AG04450 (cell line): ENCODE results near the gene B4GALT2. TPM values are rescaled to one million over a fixed set of nuclear protein-coding genes. Genes with fewer than 3 reads are reported as not detected.
A peak's percentile ranks its signal among the peaks of the same experiment; 100 is the strongest.

Experiments
- CTCF ChIA-PET: fragments of 300-600, 350-600 bp; formaldehyde crosslinking; extraction: SDS; loops from one replicate; lab custom pipeline; 2022; ENCODE audit warnings: antibody characterized with exemption, inconsistent platforms; lab: Charles Lee
- POLR2A ChIA-PET: fragments of 350-600 bp; formaldehyde crosslinking; extraction: SDS; loops from one replicate; lab custom pipeline; 2021; ENCODE audit warnings: antibody characterized with exemption, inconsistent platforms; lab: Yijun Ruan, JAX
- DNase-seq: peaks from one replicate; pipeline ENCODE4 v3.0.0-alpha.2; 2011; ENCODE audit warnings: low read depth, low spot score
- H3K27ac ChIP-seq: one replicate; pipeline ENCODE4 v1.5.1; 2012; ENCODE audit warnings: low read depth, low read length, control low read depth
- H3K27me3 ChIP-seq: one replicate; pipeline ENCODE4 v1.6.0; 2012; ENCODE audit warnings: low read length; ENCODE audit not compliant: control insufficient read depth, insufficient read depth
- H3K4me3 ChIP-seq: 2 replicates; pipeline ENCODE4 v1.5.1; 2011; ENCODE audit warnings: mild to moderate bottlenecking, low read depth, low read length, control low read depth
- H3K9me3 ChIP-seq: 2 replicates; pipeline ENCODE4 v1.5.1; 2012; ENCODE audit warnings: low read length; ENCODE audit not compliant: control insufficient read depth, insufficient read depth
- CTCF ChIP-seq: IDR thresholded peaks from 2 replicates; pipeline ENCODE4 v1.5.1; 2011; ENCODE audit warnings: low read depth, low read length, control low read depth, inconsistent platforms
- polyA minus RNA-seq: library from RNA; depleted of rRNA, polyadenylated mRNA; stranded (reverse); fragments of >200 nt; gene quantifications from 2 replicates; pipeline ENCODE4 v1.2.3, GENCODE V29; 2011; rRNA and poly(A)+ RNA removed
- polyA plus RNA-seq: library from polyadenylated mRNA; depleted of rRNA; stranded (reverse); fragments of >200 nt; gene quantifications from 2 replicates; pipeline ENCODE4 v1.2.3, GENCODE V29; 2011; rRNA removed

The B4GALT2 gene, protein sequence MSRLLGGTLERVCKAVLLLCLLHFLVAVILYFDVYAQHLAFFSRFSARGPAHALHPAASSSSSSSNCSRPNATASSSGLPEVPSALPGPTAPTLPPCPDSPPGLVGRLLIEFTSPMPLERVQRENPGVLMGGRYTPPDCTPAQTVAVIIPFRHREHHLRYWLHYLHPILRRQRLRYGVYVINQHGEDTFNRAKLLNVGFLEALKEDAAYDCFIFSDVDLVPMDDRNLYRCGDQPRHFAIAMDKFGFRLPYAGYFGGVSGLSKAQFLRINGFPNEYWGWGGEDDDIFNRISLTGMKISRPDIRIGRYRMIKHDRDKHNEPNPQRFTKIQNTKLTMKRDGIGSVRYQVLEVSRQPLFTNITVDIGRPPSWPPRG
- polyA plus RNA-seq (39.0 and 50.4 TPM in 2 replicates), polyA minus RNA-seq (40.8 and 55.5 TPM in 2 replicates)

DNA sequence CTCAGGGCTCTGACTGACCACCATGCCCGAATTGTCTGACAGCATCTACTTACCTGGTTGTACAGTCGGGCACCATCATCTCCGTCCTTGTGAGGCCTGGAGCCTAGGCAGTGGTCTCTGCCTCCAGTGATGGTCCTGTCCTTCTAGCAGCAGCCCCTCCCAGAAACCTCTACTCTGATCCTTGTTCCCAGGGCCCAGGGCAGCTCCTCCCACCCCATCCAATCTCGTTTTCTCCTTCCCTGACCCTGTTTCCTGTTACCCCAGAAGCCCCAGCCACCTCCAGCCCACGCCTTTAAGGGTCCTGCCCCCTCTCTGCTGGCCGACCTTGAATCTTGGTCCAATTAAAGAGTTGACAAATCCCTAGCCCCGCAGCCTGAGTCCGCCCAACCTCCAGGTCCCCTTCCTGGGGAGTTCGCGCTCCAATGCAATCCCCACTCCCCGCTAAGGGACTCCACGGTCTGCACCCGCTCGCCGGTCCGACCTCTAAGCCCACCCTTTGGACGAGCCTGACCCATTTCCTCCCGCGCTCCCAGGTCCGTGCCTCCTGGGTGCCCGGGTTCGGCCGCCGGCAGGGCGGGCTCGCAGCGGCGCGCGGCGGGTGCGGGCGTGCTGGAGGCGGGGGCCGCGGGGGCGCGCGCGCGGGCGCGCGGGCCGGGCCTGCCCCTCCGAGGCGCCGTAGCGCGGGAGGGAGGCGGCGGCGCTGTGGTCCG lies at the start of gene B4GALT2:
Gene B4GALT2 (plus strand): TSS at position 660 of the 710 bp plus-strand sequence. CDS start 1,951 bp downstream, outside the sequence.
- Histone ChIP-seq H3K4me3 (peak within 1 kb of the TSS; percentile 74), H3K27ac (peak within 1 kb of the TSS; percentile 57), H3K9me3 (no peaks in the 10 kb centered on the region; the same call in 1 of the 2 replicates), H3K27me3 (no peaks in the 10 kb centered on the region)
- no peak for DNase-seq
- CTCF ChIA-PET, result interaction anchor here (0.6 to 1.8 kb wide), 2 partner anchors 38 to 44 kb away, joined by 3 to 5 read pairs; no protein-coding TSS in a partner anchor
- no peak for TF ChIP-seq CTCF
- POLR2A ChIA-PET, result no interaction called here

- H3K4me3 ChIP-seq, result no peak overlapping the region
- no peaks in the 10 kb centered on the region for H3K27me3 ChIP-seq
- CTCF ChIA-PET, result interaction anchor here (4.7 kb wide), 1 partner anchor 166 kb away, joined by 29 read pairs; no protein-coding TSS in a partner anchor
- peak; percentile 32 for TF ChIP-seq CTCF
- DNase-seq, result no peak
- peaks cover 12% of the 10 kb centered on the region for H3K9me3 ChIP-seq
- POLR2A ChIA-PET, result no interaction called here
- H3K27ac ChIP-seq, result no peak overlapping the region
These were observed 48.7 kb upstream of the B4GALT2 start for GRCh38 chr1:43930168-43930948.

DNA sequence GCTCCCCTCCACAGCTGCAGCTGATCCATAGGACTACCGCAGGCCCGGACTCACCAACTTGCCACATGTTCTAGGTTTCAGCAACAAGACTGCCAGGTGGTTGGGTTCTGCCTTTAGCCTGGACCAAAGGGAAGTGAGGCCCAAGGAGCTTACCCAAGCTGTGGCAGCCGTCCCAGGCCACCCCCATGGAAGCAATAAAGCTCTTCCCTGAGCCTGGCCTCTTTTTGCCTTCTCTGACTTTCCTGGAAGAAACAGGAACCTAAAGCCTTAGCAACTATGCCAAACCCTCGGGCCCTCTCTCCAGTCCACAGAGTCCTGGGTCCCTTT lies 48.1 kb upstream of the B4GALT2 start:
- no peaks in the 10 kb centered on the region for H3K27me3 ChIP-seq
- DNase-seq, result no peak
- H3K4me3 ChIP-seq, result no peak overlapping the region
- TF ChIP-seq CTCF, result no peak
- POLR2A ChIA-PET, result no interaction called here
- no peak overlapping the region for H3K27ac ChIP-seq
- peaks cover 12% of the 10 kb centered on the region for H3K9me3 ChIP-seq
- CTCF ChIA-PET, result interaction anchor here (4.7 kb wide), 1 partner anchor 167 kb away, joined by 29 read pairs; no protein-coding TSS in a partner anchor

DNA sequence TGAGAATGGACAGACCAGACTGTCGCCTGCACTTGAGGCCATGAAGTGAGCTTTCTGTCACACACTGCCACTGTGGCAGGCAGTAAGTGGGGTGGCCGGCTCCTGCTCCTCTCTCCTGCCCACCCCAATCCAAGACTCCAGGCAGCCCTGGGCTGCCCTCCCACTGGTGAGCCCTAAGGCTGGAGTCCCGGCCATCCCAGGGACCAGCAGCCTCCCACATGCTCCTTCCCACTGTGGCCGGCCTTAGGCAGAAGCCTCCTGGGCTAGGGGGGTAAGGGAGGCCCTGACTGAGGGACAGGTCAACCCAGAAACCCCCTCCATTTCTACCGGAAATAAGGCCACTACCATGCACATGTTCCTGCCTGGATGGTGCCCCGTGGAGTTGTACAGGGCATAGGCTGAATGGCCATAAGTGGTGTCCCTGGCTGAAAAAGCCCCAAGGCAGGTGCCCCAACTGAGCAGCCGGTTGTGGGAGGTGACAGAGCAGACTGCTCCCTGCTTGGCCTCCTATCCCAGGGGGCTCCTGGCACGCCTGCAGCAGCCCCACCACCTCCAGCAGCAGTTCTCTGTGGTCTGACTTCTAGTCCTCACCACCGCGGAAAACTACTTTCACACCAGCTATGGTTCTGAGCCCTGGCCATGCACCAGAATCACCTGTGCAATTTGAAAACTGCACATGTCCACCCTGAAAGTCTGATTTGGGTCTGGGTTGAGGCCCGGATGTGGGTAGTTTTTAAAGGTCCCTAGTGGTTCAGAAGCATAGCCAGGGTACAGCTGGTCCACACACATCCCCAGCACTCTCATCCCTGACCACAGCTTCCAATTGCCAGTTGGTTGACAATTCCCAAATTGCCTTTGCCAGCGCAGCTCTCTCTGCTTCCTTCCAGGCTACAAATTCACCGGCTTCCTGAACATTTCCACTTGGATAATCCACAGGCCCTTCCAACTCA lies 47.0 kb upstream of the B4GALT2 start:
- POLR2A ChIA-PET, result no interaction called here
- CTCF ChIA-PET, result interaction anchor here (4.5 to 6.8 kb wide), 3 partner anchors 14 to 169 kb away, joined by 29 to 438 read pairs (median 80); partner anchors contain the start of gene IPO13

More for the DNA sequence above, 47.0 kb upstream of the B4GALT2 start:
- no peak for DNase-seq
- Histone ChIP-seq H3K27me3 (no peaks in the 10 kb centered on the region), H3K9me3 (peaks cover 12% of the 10 kb centered on the region), H3K4me3 (no peak overlapping the region), H3K27ac (no peak overlapping the region)
- no peak for TF ChIP-seq CTCF
